WTC11 (cell line): Measurements from ENCODE around the gene RAPGEF1. TPM values are rescaled to one million over a fixed set of nuclear protein-coding genes. Genes with fewer than 3 reads are reported as not detected.
A peak's percentile ranks its signal among the peaks of the same experiment; 100 is the strongest.

Experiments used
- ATAC-seq: fragments of 200-7000 bp; cut with Tn5 transposase; 2 replicates; pipeline ENCODE4 v1.10.0; 2021; ENCODE audit warnings: mild to moderate bottlenecking, moderate library complexity
- CTCF ChIA-PET: fragments of 300-600 bp; sonication (Branson Sonifier 250); formaldehyde crosslinking; loops from one replicate; lab custom pipeline; 2021; ENCODE audit warnings: antibody characterized with exemption; lab: Charles Lee
- POLR2A ChIA-PET: fragments of 350-600 bp; sonication (Branson Sonifier 250); formaldehyde crosslinking; loops from one replicate; lab custom pipeline; 2021; ENCODE audit warnings: antibody characterized with exemption; lab: Charles Lee
- DNase-seq: peaks from one replicate; pipeline ENCODE4 v3.0.0; 2021; ENCODE audit warnings: low spot score
- H3K27ac Mint-ChIP-seq: 2 replicates; pipeline ENCODE4 v1.8.0; 2021; ENCODE audit warnings: mixed read lengths
- H3K27me3 Mint-ChIP-seq: 2 replicates; pipeline ENCODE4 v1.8.0; 2021; ENCODE audit warnings: low read depth, mild to moderate bottlenecking, moderate library complexity, mixed read lengths
- H3K36me3 Mint-ChIP-seq: 2 replicates; pipeline ENCODE4 v1.8.0; 2021; ENCODE audit warnings: mixed read lengths
- H3K4me1 Mint-ChIP-seq: 2 replicates; pipeline ENCODE4 v1.8.0; 2022; ENCODE audit warnings: mixed read lengths
- H3K4me3 Mint-ChIP-seq: 2 replicates; pipeline ENCODE4 v1.8.0; 2021; ENCODE audit warnings: mild to moderate bottlenecking, moderate library complexity, mixed read lengths
- H3K9me3 Mint-ChIP-seq: 2 replicates; pipeline ENCODE4 v1.8.0; 2021; ENCODE audit warnings: mixed read lengths
- ATF2 ChIP-seq: sonication (generic); formaldehyde crosslinking; IDR thresholded peaks from 2 replicates; pipeline ENCODE4 v1.8.1; 2022; ENCODE audit warnings: low read depth, missing genetic modification reagents, borderline replicate concordance
- ATF6 ChIP-seq: sonication (generic); formaldehyde crosslinking; IDR thresholded peaks from 2 replicates; pipeline ENCODE4 v1.8.1; 2023; ENCODE audit warnings: mild to moderate bottlenecking, missing genetic modification reagents
- CDX4 ChIP-seq: fragments of 250-450 bp; sonication (Bioruptor Pico); IDR thresholded peaks from 2 replicates; pipeline ENCODE4 v1.9.0; 2021; ENCODE audit warnings: moderate library complexity, mild to moderate bottlenecking, inconsistent platforms, borderline replicate concordance
- CREB1 ChIP-seq: sonication (generic); formaldehyde crosslinking; IDR thresholded peaks from 2 replicates; pipeline ENCODE4 v1.8.0; 2023; ENCODE audit warnings: mild to moderate bottlenecking, missing genetic modification reagents
- FOXJ3 ChIP-seq: sonication (generic); formaldehyde crosslinking; IDR thresholded peaks from 2 replicates; pipeline ENCODE4 v1.9.0; 2021; ENCODE audit warnings: missing genetic modification reagents, mild to moderate bottlenecking, borderline replicate concordance
- FOXK1 ChIP-seq: sonication (generic); formaldehyde crosslinking; IDR thresholded peaks from 2 replicates; pipeline ENCODE4 v1.8.0; 2022; ENCODE audit warnings: mild to moderate bottlenecking, moderate library complexity, missing genetic modification reagents
- IRF1 ChIP-seq: sonication (generic); formaldehyde crosslinking; IDR thresholded peaks from 2 replicates; pipeline ENCODE4 v1.8.0; 2023; ENCODE audit warnings: missing genetic modification reagents
- IRF2 ChIP-seq: sonication (generic); formaldehyde crosslinking; IDR thresholded peaks from 2 replicates; pipeline ENCODE4 v1.8.0; 2022; ENCODE audit warnings: low read depth, missing genetic modification reagents, borderline replicate concordance
- JAZF1 ChIP-seq: fragments of 250-450 bp; sonication (Bioruptor Pico); IDR thresholded peaks from 2 replicates; pipeline ENCODE4 v1.9.0; 2021; ENCODE audit warnings: moderate library complexity, mild to moderate bottlenecking, inconsistent platforms
- MLX ChIP-seq: sonication (generic); formaldehyde crosslinking; IDR thresholded peaks from 2 replicates; pipeline ENCODE4 v1.8.1; 2023; ENCODE audit warnings: mild to moderate bottlenecking, missing genetic modification reagents, moderate library complexity
- MXD4 ChIP-seq: fragments of 250-450 bp; sonication (Bioruptor Pico); IDR thresholded peaks from 2 replicates; pipeline ENCODE4 v1.8.0; 2021; ENCODE audit warnings: mild to moderate bottlenecking, moderate library complexity, borderline replicate concordance
- NFE2L1 ChIP-seq: sonication (generic); formaldehyde crosslinking; IDR thresholded peaks from 2 replicates; pipeline ENCODE4 v1.8.1; 2023; ENCODE audit warnings: missing genetic modification reagents
- NR3C1 ChIP-seq: sonication (generic); formaldehyde crosslinking; conservative IDR thresholded peaks from 2 replicates; pipeline ENCODE4 v1.8.1; 2023; ENCODE audit warnings: low read depth, mild to moderate bottlenecking, missing genetic modification reagents
- OVOL2 ChIP-seq: fragments of 250-450 bp; sonication (Bioruptor Pico); IDR thresholded peaks from 2 replicates; pipeline ENCODE4 v1.9.0; 2021; ENCODE audit warnings: mild to moderate bottlenecking, borderline replicate concordance
- RORB ChIP-seq: fragments of 250-450 bp; sonication (Bioruptor Pico); IDR thresholded peaks from 2 replicates; pipeline ENCODE4 v1.9.0; 2021; ENCODE audit warnings: mild to moderate bottlenecking
- SMAD4 ChIP-seq: sonication (generic); formaldehyde crosslinking; IDR thresholded peaks from 2 replicates; pipeline ENCODE4 v1.8.0; 2022; ENCODE audit warnings: mild to moderate bottlenecking, missing genetic modification reagents
- SOX15 ChIP-seq: fragments of 250-450 bp; sonication (Bioruptor Pico); IDR thresholded peaks from 2 replicates; pipeline ENCODE4 v1.9.0; 2021; ENCODE audit warnings: mild to moderate bottlenecking
- SP1 ChIP-seq: sonication (generic); formaldehyde crosslinking; conservative IDR thresholded peaks from 2 replicates; pipeline ENCODE4 v1.8.1; 2022; ENCODE audit warnings: missing genetic modification reagents
- TCF7 ChIP-seq: sonication (generic); formaldehyde crosslinking; IDR thresholded peaks from 2 replicates; pipeline ENCODE4 v1.8.0; 2022; ENCODE audit warnings: mild to moderate bottlenecking, low read depth, missing genetic modification reagents, moderate library complexity
- TEAD1 ChIP-seq: sonication (generic); formaldehyde crosslinking; IDR thresholded peaks from 2 replicates; pipeline ENCODE4 v1.8.0; 2022; ENCODE audit warnings: mild to moderate bottlenecking, missing genetic modification reagents
- TEAD4 ChIP-seq: sonication (generic); formaldehyde crosslinking; IDR thresholded peaks from 2 replicates; pipeline ENCODE4 v1.8.0; 2022; ENCODE audit warnings: mild to moderate bottlenecking, missing genetic modification reagents
- TP53 ChIP-seq: sonication (generic); formaldehyde crosslinking; IDR thresholded peaks from 2 replicates; pipeline ENCODE4 v1.8.1; 2023; ENCODE audit warnings: mild to moderate bottlenecking, missing genetic modification reagents
- USF2 ChIP-seq: sonication (generic); formaldehyde crosslinking; IDR thresholded peaks from 2 replicates; pipeline ENCODE4 v1.8.1; 2023; ENCODE audit warnings: mild to moderate bottlenecking, missing genetic modification reagents, moderate library complexity
- ZNF281 ChIP-seq: sonication (generic); formaldehyde crosslinking; IDR thresholded peaks from 2 replicates; pipeline ENCODE4 v1.8.0; 2023; ENCODE audit warnings: mild to moderate bottlenecking, missing genetic modification reagents
- ZNF423 ChIP-seq: fragments of 250-450 bp; sonication (Bioruptor Pico); IDR thresholded peaks from 2 replicates; pipeline ENCODE4 v2.1.2; 2022; ENCODE audit warnings: mild to moderate bottlenecking, moderate library complexity
- ZNF512 ChIP-seq: sonication (generic); formaldehyde crosslinking; IDR thresholded peaks from 2 replicates; pipeline ENCODE4 v1.8.1; 2022; ENCODE audit warnings: missing genetic modification reagents, borderline replicate concordance
- total RNA-seq: library from RNA; stranded (reverse); gene quantifications from 3 replicates; pipeline ENCODE4 v1.2.3, GENCODE V29; 2021

Gene RAPGEF1
- total RNA-seq, 1 experiment from 2014 or later = 66.2 TPM

GRCh38 chr9:131639769-131640437, 100.0 kb downstream of the RAPGEF1 start:
- peaks cover 34% of the 10 kb centered on the region for H3K4me1 Mint-ChIP-seq
- CTCF ChIA-PET = no interaction called here
- no peak for TF ChIP-seq ZNF281 (CRISPR knock-in tag)
- no peak for TF ChIP-seq USF2
- no peak for TF ChIP-seq NR3C1 (CRISPR knock-in tag)
- TF ChIP-seq RORB (CRISPR knock-in tag) = no peak
- TF ChIP-seq TP53 = no peak
- no peak for TF ChIP-seq TEAD4 (CRISPR knock-in tag)
- TF ChIP-seq SP1 = no peak
- TF ChIP-seq SOX15 = no peak
- TF ChIP-seq ATF6 (CRISPR knock-in tag) = no peak
- TF ChIP-seq CREB1 (CRISPR knock-in tag) = no peak
- no peak for TF ChIP-seq ATF2 (CRISPR knock-in tag)
- TF ChIP-seq, all 79 proteins: peak for 0
- DNase-seq (no peak), ATAC-seq (peak; percentile 53)
- POLR2A ChIA-PET = no interaction called here
- Mint-ChIP-seq H3K36me3 (peaks cover 19% of the 10 kb centered on the region), H3K27ac (0 out of 2 replicates have a peak overlapping the region, but pooled peaks have one; percentile 25), H3K27me3 (no peaks in the 10 kb centered on the region), H3K9me3 (no peaks in the 10 kb centered on the region), H3K4me3 (no peak overlapping the region)

- no peak for ATAC-seq
- ChIA-PET CTCF (no interaction called here), POLR2A (no interaction called here)
- Mint-ChIP-seq H3K9me3 (no peaks in the 10 kb centered on the region), H3K36me3 (peaks cover 17% of the 10 kb centered on the region), H3K4me3 (no peak overlapping the region), H3K27me3 (no peaks in the 10 kb centered on the region), H3K27ac (no peak overlapping the region), H3K4me1 (peaks cover 23% of the 10 kb centered on the region)
- DNase-seq = no peak
- TF ChIP-seq NFE2L1 (no peak), MLX (CRISPR knock-in tag) (no peak), SMAD4 (no peak), MXD4 (CRISPR knock-in tag) (no peak), IRF1 (CRISPR knock-in tag) (no peak), FOXK1 (CRISPR knock-in tag) (no peak), CDX4 (CRISPR knock-in tag) (no peak), FOXJ3 (CRISPR knock-in tag) (no peak), IRF2 (CRISPR knock-in tag) (no peak), TEAD1 (CRISPR knock-in tag) (no peak), JAZF1 (CRISPR knock-in tag) (no peak), OVOL2 (CRISPR knock-in tag) (no peak), TCF7 (no peak), ZNF423 (CRISPR knock-in tag) (no peak), ZNF512 (CRISPR knock-in tag) (no peak)
Measured at GRCh38 chr9:131636593-131636992, 103.3 kb downstream of the RAPGEF1 start.
